ENCODE results near the gene PCDHGA8.

The PCDHGA8 gene

GRCh38 chr5:141351591-141351990 lies 40.8 kb upstream of the PCDHGA8 start:
- Histone ChIP-seq H3K9me3 (ENCODE audit: insufficient read depth, low read depth, low read length) (no peaks in the 10 kb centered on the region), H3K4me2 (ENCODE audit: low read depth, low read length, poor library complexity, severe bottlenecking) (no peak overlapping the region)

GRCh38 chr5:141354900-141355469 lies 37.4 kb upstream of the PCDHGA8 start, which contains the start of gene PCDHGA4:
PCDHGA4 (plus strand) TSS chr5:141355021; CDS start chr5:141355108, 87 bp downstream.
- H3K4me3 ChIP-seq (ENCODE audit: low read length, poor library complexity, severe bottlenecking) = no peak within 1 kb of the TSS
- H3F3A ChIP-seq (ENCODE audit: low read depth) = no peaks in the 10 kb centered on the region
- H3K4me1 ChIP-seq (ENCODE audit: insufficient read depth, low read length, poor library complexity, severe bottlenecking) = no peaks in the 10 kb centered on the region
- H2AFZ ChIP-seq (ENCODE audit: low read length) = peak within 1 kb of the TSS; percentile 48; the same call in 1 of the 2 replicates
- no peaks in the 10 kb centered on the region for H3K79me2 ChIP-seq (ENCODE audit: insufficient read depth, low read length)
- no peaks in the 10 kb centered on the region for H3K9me2 ChIP-seq (replicated peaks; ENCODE audit: low read depth, low read length)
- H3K27me3 ChIP-seq (ENCODE audit: insufficient read depth, low read length, poor library complexity, severe bottlenecking) = no peaks in the 10 kb centered on the region
- no peaks in the 10 kb centered on the region for H3K9me3 ChIP-seq (ENCODE audit: insufficient read depth, low read depth, low read length)
- no peaks in the 10 kb centered on the region for H3K36me3 ChIP-seq (ENCODE audit: insufficient read depth, low read length)
- H4K20me1 ChIP-seq (ENCODE audit: insufficient read depth, low read length, poor library complexity, severe bottlenecking) = no peaks in the 10 kb centered on the region
- H3K9ac ChIP-seq (ENCODE audit: low read depth, low read length, poor library complexity, severe bottlenecking) = no peak within 1 kb of the TSS
- TF ChIP-seq CTCF (conservative IDR thresholded peaks at IDR 0.05; ENCODE audit: low read length) (peak; percentile 80), EZH2phosphoT487 (IDR thresholded peaks at IDR 0.05; ENCODE audit: borderline replicate concordance) (no peak)
- no peak within 1 kb of the TSS for H3K4me2 ChIP-seq (ENCODE audit: low read depth, low read length, poor library complexity, severe bottlenecking)

More at GRCh38 chr5:141351591-141351990, 40.8 kb upstream of the PCDHGA8 start:
- Histone ChIP-seq H3K79me2 (ENCODE audit: insufficient read depth, low read length) (no peaks in the 10 kb centered on the region), H3K4me3 (ENCODE audit: low read length, poor library complexity, severe bottlenecking) (no peak overlapping the region), H4K20me1 (ENCODE audit: insufficient read depth, low read length, poor library complexity, severe bottlenecking) (no peaks in the 10 kb centered on the region), H3K9me2 (replicated peaks; ENCODE audit: low read depth, low read length) (no peaks in the 10 kb centered on the region), H2AFZ (ENCODE audit: low read length) (no peak overlapping the region), H3F3A (ENCODE audit: low read depth) (no peaks in the 10 kb centered on the region), H3K36me3 (ENCODE audit: insufficient read depth, low read length) (no peaks in the 10 kb centered on the region), H3K4me1 (ENCODE audit: insufficient read depth, low read length, poor library complexity, severe bottlenecking) (no peaks in the 10 kb centered on the region), H3K27me3 (ENCODE audit: insufficient read depth, low read length, poor library complexity, severe bottlenecking) (no peaks in the 10 kb centered on the region), H3K9ac (ENCODE audit: low read depth, low read length, poor library complexity, severe bottlenecking) (no peak overlapping the region)
- TF ChIP-seq CTCF (conservative IDR thresholded peaks at IDR 0.05; ENCODE audit: low read length) (no peak), EZH2phosphoT487 (IDR thresholded peaks at IDR 0.05; ENCODE audit: borderline replicate concordance) (no peak)

GRCh38 chr5:141355641-141356040 lies 36.8 kb upstream of the PCDHGA8 start:
- Histone ChIP-seq H3K79me2 (ENCODE audit: insufficient read depth, low read length) (no peaks in the 10 kb centered on the region), H3F3A (ENCODE audit: low read depth) (no peaks in the 10 kb centered on the region), H3K9ac (ENCODE audit: low read depth, low read length, poor library complexity, severe bottlenecking) (no peak overlapping the region), H4K20me1 (ENCODE audit: insufficient read depth, low read length, poor library complexity, severe bottlenecking) (no peaks in the 10 kb centered on the region), H3K4me3 (ENCODE audit: low read length, poor library complexity, severe bottlenecking) (no peak overlapping the region), H3K4me1 (ENCODE audit: insufficient read depth, low read length, poor library complexity, severe bottlenecking) (no peaks in the 10 kb centered on the region), H3K9me3 (ENCODE audit: insufficient read depth, low read depth, low read length) (no peaks in the 10 kb centered on the region), H2AFZ (ENCODE audit: low read length) (no peak overlapping the region), H3K27me3 (ENCODE audit: insufficient read depth, low read length, poor library complexity, severe bottlenecking) (no peaks in the 10 kb centered on the region), H3K36me3 (ENCODE audit: insufficient read depth, low read length) (no peaks in the 10 kb centered on the region), H3K4me2 (ENCODE audit: low read depth, low read length, poor library complexity, severe bottlenecking) (no peak overlapping the region), H3K9me2 (replicated peaks; ENCODE audit: low read depth, low read length) (no peaks in the 10 kb centered on the region)
- TF ChIP-seq CTCF (conservative IDR thresholded peaks at IDR 0.05; ENCODE audit: low read length) = no peak
- no peak for TF ChIP-seq EZH2phosphoT487 (IDR thresholded peaks at IDR 0.05; ENCODE audit: borderline replicate concordance)
